Kidney capillary endothelial cell (primary cell): ENCODE measurements around the gene ATP8A2.
"Not testable (repeated sequence)": the region's sequence is repeated elsewhere in the genome, so short reads cannot be mapped to it uniquely, and the experiment has no call there.

ENCODE experiments used
- DNase-seq: peaks from one replicate; pipeline ENCODE4 v3.0.0-alpha.2; 2018; ENCODE audit warnings: low spot score

The ATP8A2 gene

GRCh38 chr13:25920931-25921330 is 549.2 kb downstream of the ATP8A2 start:
- DNase-seq, result no peak

GRCh38 chr13:25922376-25922775 is 550.6 kb downstream of the ATP8A2 start:
- DNase-seq, result no peak

DNA sequence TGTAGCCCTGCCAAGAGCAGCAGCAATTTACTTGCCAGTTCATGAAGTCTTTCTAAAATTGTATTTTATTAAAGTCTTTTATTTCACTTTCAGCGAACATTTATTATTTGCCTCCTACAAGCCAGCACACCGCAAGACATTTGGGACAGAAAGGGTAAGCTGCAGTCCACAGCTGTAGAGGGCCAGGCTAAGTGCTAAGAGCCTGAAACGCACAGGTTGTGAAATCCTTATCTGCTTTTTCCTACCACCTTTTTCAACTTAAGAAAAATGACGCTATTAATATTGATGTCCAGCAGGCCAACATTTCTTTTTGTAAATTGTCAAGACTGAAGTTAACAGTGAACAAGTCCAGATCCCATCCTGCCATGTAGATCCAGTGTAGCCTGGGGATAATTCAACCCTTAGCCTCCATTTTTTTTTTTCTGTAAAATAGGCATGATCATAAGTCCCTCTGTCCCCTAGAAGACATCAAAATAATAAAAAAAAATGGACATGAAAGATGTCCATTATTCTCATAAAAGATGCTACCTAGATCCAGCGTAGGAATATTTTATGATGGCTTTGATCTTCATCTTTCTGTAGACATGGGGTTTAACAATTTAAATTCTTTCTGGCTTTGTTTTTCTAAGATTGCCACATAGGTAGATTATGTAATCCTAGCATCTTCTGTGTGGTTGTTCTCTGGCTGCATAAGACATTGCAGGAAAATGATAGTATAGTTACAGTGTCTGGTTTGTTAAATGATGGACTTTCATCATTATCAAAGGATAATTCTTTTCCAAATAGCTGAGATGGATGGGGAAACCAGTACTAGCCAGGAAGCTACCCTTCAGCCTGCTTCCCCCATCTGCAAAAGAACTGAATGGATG is 551.7 kb downstream of the ATP8A2 start:
- DNase-seq, result no peak

GRCh38 chr13:25927363-25927762 is 555.6 kb downstream of the ATP8A2 start:
- DNase-seq, result no peak

- no peak for DNase-seq
Measured at GRCh38 chr13:25927932-25928331, 556.2 kb downstream of the ATP8A2 start.

GRCh38 chr13:25928941-25929505 is 557.2 kb downstream of the ATP8A2 start:
- DNase-seq, result no peak

- no peak for DNase-seq
Measured at GRCh38 chr13:25929816-25930215, 558.0 kb downstream of the ATP8A2 start.

- DNase-seq, result no peak
Measured at GRCh38 chr13:25930653-25931052, 558.9 kb downstream of the ATP8A2 start.

GRCh38 chr13:25932365-25932764 is 560.6 kb downstream of the ATP8A2 start:
- no peak for DNase-seq

GRCh38 chr13:25933520-25933919 is 561.7 kb downstream of the ATP8A2 start:
- no peak for DNase-seq

DNA sequence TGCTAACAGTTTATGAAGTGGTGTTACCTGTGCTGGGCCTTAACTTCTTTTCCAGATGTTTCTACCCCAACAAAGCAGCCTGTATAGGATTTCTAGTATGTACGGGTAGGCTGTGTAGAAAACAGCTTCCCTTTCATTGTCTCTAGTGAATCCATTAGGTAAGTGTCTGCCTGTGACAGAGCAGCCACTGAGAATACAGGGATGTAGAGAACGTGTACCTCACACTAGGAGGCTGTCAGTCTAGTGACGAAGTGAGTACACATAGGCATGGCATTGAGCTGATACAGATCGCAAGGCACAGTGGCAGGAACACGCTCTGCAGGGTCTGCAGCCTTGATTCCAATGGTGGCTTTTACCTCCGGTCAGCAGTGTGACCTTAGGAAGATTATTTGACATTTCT is 562.4 kb downstream of the ATP8A2 start:
- DNase-seq, result no peak

DNA sequence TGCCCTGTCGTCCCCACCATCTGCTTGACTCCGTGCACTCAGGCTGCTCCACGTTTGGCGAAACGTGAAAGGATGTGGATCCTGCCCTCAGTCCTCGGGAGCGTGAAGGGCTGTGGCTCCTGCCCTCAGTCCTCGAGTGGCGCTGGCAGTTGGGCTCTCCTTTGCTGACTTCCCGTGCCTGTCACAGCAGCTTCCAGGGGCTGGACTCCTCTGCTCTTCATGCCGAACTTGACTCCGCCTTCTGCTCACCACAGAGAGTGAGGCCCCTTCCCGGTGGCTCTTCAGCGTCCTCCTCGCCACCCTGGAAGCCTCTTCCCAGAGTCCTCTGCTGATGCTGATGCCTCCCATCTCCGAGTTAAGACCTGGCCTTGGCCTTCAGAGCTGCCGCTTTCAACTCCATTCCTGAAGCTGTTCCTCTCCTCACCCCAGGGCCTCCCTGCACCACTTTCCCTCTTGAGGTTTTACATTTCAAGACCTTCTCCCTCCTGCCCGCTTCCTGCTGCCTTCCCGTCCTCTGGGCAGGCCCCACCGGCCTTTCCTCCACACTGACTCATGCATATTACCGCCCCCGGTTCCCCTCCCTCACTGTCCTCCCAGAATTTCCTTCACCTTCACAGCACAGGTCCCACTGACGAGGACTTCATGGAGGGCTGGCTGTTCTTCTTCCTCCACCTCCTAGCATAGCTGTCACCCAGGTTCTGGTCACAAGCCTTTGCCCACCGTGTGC is 568.4 kb downstream of the ATP8A2 start:
- no peak for DNase-seq

- DNase-seq, result no peak
Measured at GRCh38 chr13:25943081-25943480, 571.3 kb downstream of the ATP8A2 start.

GRCh38 chr13:25943658-25944057 is 571.9 kb downstream of the ATP8A2 start:
- no peak for DNase-seq

GRCh38 chr13:25945596-25945995 is 573.8 kb downstream of the ATP8A2 start:
- DNase-seq, result no peak

GRCh38 chr13:25946321-25946720 is 574.5 kb downstream of the ATP8A2 start:
- no peak for DNase-seq

- no peak for DNase-seq
Measured at GRCh38 chr13:25948910-25949309, 577.1 kb downstream of the ATP8A2 start.

- no peak for DNase-seq
Measured at GRCh38 chr13:25951831-25952230, 580.1 kb downstream of the ATP8A2 start.

DNA sequence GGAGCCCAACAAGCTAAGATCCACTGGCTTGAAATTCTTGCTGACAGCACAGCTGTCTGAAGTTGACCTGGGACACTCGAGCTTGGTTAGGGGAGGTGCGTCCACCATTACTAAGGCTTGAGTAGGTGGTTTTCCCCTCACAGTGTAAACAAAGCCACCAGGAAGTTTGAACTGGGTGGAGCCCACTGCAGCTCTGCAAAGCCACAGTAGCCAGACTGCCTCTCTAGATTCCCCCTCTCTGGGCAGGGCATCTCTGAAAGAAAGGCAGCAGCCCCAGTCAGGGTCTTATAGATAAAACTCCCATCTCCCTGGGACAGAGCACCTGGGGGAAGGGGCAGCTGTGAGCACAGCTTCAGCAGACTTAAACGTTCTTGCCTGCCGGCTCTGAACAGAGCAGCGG is 582.3 kb downstream of the ATP8A2 start:
- DNase-seq, result not testable (repeated sequence)

- DNase-seq, result not testable (repeated sequence)
Measured at GRCh38 chr13:25954943-25955342, 583.2 kb downstream of the ATP8A2 start.

- no peak for DNase-seq
Measured at GRCh38 chr13:25958986-25959385, 587.2 kb downstream of the ATP8A2 start.

DNA sequence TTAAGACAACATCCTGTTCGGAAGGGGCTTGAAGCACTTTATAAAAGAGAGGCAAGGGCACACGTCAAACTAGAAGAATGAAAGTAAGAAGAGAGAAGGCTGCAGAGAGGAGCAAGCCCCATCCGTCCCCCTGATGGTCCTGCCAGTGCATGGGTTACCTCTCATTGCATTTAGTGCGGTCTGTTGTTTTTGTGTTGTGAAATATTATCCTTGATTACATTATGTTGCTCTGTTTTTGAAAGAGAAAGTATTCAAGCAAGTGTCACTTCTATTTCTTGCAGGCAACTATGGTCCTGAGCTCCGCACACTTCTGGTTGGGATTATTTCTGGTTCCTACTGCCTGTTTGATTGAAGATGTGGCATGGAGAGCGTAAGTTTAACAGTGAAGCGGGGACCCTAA is 589.5 kb downstream of the ATP8A2 start:
- DNase-seq, result no peak

GRCh38 chr13:25963674-25964073 is 591.9 kb downstream of the ATP8A2 start:
- no peak for DNase-seq
